OCI-LY7 (cell line): Measurements from ENCODE around the gene SPATA6L.

Source experiments
- EZH2phosphoT487 ChIP-seq: fragments of 200-600 bp; sonication (generic); IDR thresholded peaks from 2 replicates; pipeline ENCODE4 v1.6.1; 2018; ENCODE audit warnings: low read depth, borderline replicate concordance, mild to moderate bottlenecking, mixed run types, antibody characterized with exemption, low read length, moderate library complexity, mixed read lengths
- TF ChIP-seq, protein P1 (sequence below): fragments of 200-600 bp; sonication (generic); conservative IDR thresholded peaks from 2 replicates; pipeline ENCODE4 v1.5.1; 2014; ENCODE audit warnings: mild to moderate bottlenecking, antibody characterized with exemption, low read length, moderate library complexity, mixed read lengths

DNA sequence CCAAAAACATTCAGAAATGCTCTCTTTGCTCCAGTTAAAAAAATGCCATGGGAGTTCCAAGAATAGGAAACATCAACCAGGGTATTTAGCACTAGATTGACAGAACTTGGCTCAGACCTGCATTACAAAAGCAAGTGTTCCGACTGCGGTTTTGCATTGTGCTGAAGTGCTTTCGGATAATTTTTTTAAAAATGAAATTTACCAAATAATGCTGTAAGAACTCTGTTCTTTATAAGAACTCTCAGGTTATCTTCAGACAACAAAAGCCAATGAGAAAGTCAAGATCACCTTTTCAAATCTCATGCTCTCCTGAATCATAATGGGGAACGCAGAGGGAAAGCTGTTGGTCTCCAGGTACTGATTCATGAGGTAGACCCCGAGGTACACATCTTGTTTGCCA, 4.7 kb downstream of the SPATA6L start:
- TF ChIP-seq, protein P1, sequence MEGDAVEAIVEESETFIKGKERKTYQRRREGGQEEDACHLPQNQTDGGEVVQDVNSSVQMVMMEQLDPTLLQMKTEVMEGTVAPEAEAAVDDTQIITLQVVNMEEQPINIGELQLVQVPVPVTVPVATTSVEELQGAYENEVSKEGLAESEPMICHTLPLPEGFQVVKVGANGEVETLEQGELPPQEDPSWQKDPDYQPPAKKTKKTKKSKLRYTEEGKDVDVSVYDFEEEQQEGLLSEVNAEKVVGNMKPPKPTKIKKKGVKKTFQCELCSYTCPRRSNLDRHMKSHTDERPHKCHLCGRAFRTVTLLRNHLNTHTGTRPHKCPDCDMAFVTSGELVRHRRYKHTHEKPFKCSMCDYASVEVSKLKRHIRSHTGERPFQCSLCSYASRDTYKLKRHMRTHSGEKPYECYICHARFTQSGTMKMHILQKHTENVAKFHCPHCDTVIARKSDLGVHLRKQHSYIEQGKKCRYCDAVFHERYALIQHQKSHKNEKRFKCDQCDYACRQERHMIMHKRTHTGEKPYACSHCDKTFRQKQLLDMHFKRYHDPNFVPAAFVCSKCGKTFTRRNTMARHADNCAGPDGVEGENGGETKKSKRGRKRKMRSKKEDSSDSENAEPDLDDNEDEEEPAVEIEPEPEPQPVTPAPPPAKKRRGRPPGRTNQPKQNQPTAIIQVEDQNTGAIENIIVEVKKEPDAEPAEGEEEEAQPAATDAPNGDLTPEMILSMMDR, result no peak
- TF ChIP-seq EZH2phosphoT487, result no peak
